DMS53 (cell line): ENCODE data around the gene OASL.

Source experiments
- DNase-seq: peaks from one replicate; lab custom pipeline; 2025; lab: John Stamatoyannopoulos, UW

Gene OASL

GRCh38 chr12:121015825-121016766 lies 22.9 kb downstream of the OASL start, which contains the start of gene C12orf43:
TSS of gene C12orf43 (minus strand) at chr12:121016487. CDS start at chr12:121016474, 13 bp downstream.
- DNase-seq, result peak; percentile 96

- DNase-seq, result no peak
Observed at GRCh38 chr12:121013715-121014114, 25.3 kb downstream of the OASL start.

- DNase-seq, result no peak
Observed at GRCh38 chr12:121011820-121012219, 27.2 kb downstream of the OASL start.

GRCh38 chr12:121010860-121011259 lies 28.2 kb downstream of the OASL start:
- no peak for DNase-seq

GRCh38 chr12:121009741-121010140 lies 29.3 kb downstream of the OASL start:
- peak; percentile 76 for DNase-seq

GRCh38 chr12:121008347-121009098 lies 30.5 kb downstream of the OASL start:
- no peak for DNase-seq

- DNase-seq, result peak; percentile 88
Observed at GRCh38 chr12:121005346-121005815, 33.7 kb downstream of the OASL start.

GRCh38 chr12:121004253-121004815 lies 34.7 kb downstream of the OASL start:
- DNase-seq, result no peak

- peak; percentile 44 for DNase-seq
Observed at GRCh38 chr12:121003650-121004049, 35.4 kb downstream of the OASL start.

GRCh38 chr12:121001841-121002483 lies 37.1 kb downstream of the OASL start:
- DNase-seq, result no peak

GRCh38 chr12:121001060-121001459 lies 38.0 kb downstream of the OASL start:
- no peak for DNase-seq

- no peak for DNase-seq
Observed at GRCh38 chr12:121000530-121000929, 38.5 kb downstream of the OASL start.

- DNase-seq, result no peak
Observed at GRCh38 chr12:120999191-121000120, 39.6 kb downstream of the OASL start.

- DNase-seq, result no peak
Observed at GRCh38 chr12:120998435-120998834, 40.6 kb downstream of the OASL start.

- DNase-seq, result no peak
Observed at GRCh38 chr12:120997448-120997847, 41.6 kb downstream of the OASL start.

- DNase-seq, result no peak
Observed at GRCh38 chr12:120996133-120996746, 42.8 kb downstream of the OASL start.

GRCh38 chr12:120994589-120995337 lies 44.3 kb downstream of the OASL start:
- DNase-seq, result peak; percentile 40

GRCh38 chr12:120994059-120994458 lies 45.0 kb downstream of the OASL start:
- no peak for DNase-seq

GRCh38 chr12:120993496-120993895 lies 45.5 kb downstream of the OASL start:
- DNase-seq, result no peak

- no peak for DNase-seq
Observed at GRCh38 chr12:120992989-120993388, 46.1 kb downstream of the OASL start.
